Peyer's patch (tissue), 4 donors: ENCODE results near the gene TIMM17A. TPM values are rescaled to one million over a fixed set of nuclear protein-coding genes. Genes with fewer than 3 reads are reported as not detected.

Experiments used
- DNase-seq, 3 donors: peaks; one replicate each; pipeline ENCODE4 v3.0.0-alpha.2; 2017 to 2019
- H3K27ac ChIP-seq, 4 donors: fragments of 200-600 bp; sonication (generic); one replicate each; pipeline ENCODE4 v1.5.1; 2016 to 2019
- H3K27me3 ChIP-seq, 2 donors: fragments of 200-600 bp; sonication (generic); one replicate each; pipeline ENCODE4 v1.5.1; 2019
- H3K36me3 ChIP-seq, 3 donors: fragments of 200-600 bp; sonication (generic); one replicate each; pipeline ENCODE4 v1.5.1; 2016 to 2019
- H3K4me1 ChIP-seq, 4 donors: fragments of 200-600 bp; sonication (generic); one replicate each; pipeline ENCODE4 v1.5.1; 2016 to 2019
- H3K4me3 ChIP-seq, 4 donors: fragments of 200-600 bp; sonication (generic); 1 replicate in 3 of 4; 2 replicates in 1 of 4; pipeline ENCODE4 v1.5.1; 2016 to 2019; ENCODE audit warnings: mild to moderate bottlenecking in 1 of 4
- H3K9me3 ChIP-seq, 4 donors: fragments of 200-600 bp; sonication (generic); one replicate each; pipeline ENCODE4 v1.5.1; 2016 to 2019; ENCODE audit warnings: mild to moderate bottlenecking in 1 of 4
- CTCF ChIP-seq, 6 experiments: fragments of 450-650 bp in 4 of 6; fragments of 200-600 bp in 2 of 6; sonication (generic) in 1 of 6; IDR thresholded peaks; one replicate each; pipeline ENCODE4 v1.5.1; 2017 to 2019; ENCODE audit warnings: antibody characterized with exemption in 6 of 6, mild to moderate bottlenecking in 3 of 6, moderate library complexity in 1 of 6
- POLR2A ChIP-seq, 2 donors: fragments of 450-650 bp; IDR thresholded peaks; one replicate each; pipeline ENCODE4 v1.5.1; 2017; ENCODE audit warnings: antibody characterized with exemption in 2 of 2, mild to moderate bottlenecking in 2 of 2, moderate library complexity in 2 of 2
- total RNA-seq, 4 donors: library from RNA; depleted of rRNA; stranded (reverse); fragments of >200 nt; gene quantifications; one replicate each; pipeline ENCODE4 v1.1.0, GENCODE V29; 2016

The TIMM17A gene
- 10 to 100 TPM; 20.6 to 31.0 (median 21.6) TPM for total RNA-seq

- Histone ChIP-seq H3K27ac (peak within 1 kb of the TSS; percentile 78 to 81 (median 80)), H3K27me3 (no peaks in the 10 kb centered on the region), H3K4me1 (peaks cover 0 to 13% (median 0%) of the 10 kb centered on the region in 4 donors), H3K36me3 (peaks cover 0 to 30% (median 0%) of the 10 kb centered on the region in 3 donors), H3K9me3 (no peaks in the 10 kb centered on the region), H3K4me3 (peak within 1 kb of the TSS; percentile 46 to 97 (median 70))
- peak; percentile 95 to 98 (median 96) for DNase-seq
- TF ChIP-seq POLR2A (IDR thresholded peaks at IDR 0.05): peak; percentile 79 to 81
- TF ChIP-seq CTCF (IDR thresholded peaks at IDR 0.05): no peak
Observed at GRCh38 chr1:201955009-201955728, at the start of gene TIMM17A. TIMM17A (plus strand) TSS chr1:201955503; CDS start chr1:201955527, 24 bp downstream.

- H3K9me3 ChIP-seq: no peaks in the 10 kb centered on the region
- peak overlapping the region in 3 of 4 donors; percentile 55 to 89 (median 81) for H3K27ac ChIP-seq
- TF ChIP-seq CTCF (IDR thresholded peaks at IDR 0.05) (no peak), POLR2A (IDR thresholded peaks at IDR 0.05) (no peak)
- H3K36me3 ChIP-seq: no peaks in the 10 kb centered on the region
- H3K4me1 ChIP-seq: peaks cover 0 to 18% (median 0%) of the 10 kb centered on the region in 4 donors
- no peak for DNase-seq
- H3K4me3 ChIP-seq: no peak overlapping the region
- H3K27me3 ChIP-seq: no peaks in the 10 kb centered on the region
Observed at GRCh38 chr1:201906336-201906735, 49.0 kb upstream of the TIMM17A start.

- Histone ChIP-seq H3K27ac (peak overlapping the region in 3 of 4 donors; percentile 49 to 89 (median 55)), H3K27me3 (no peaks in the 10 kb centered on the region), H3K4me1 (peaks cover 0 to 18% (median 0%) of the 10 kb centered on the region in 4 donors), H3K4me3 (no peak overlapping the region), H3K9me3 (no peaks in the 10 kb centered on the region), H3K36me3 (no peaks in the 10 kb centered on the region)
- DNase-seq: no peak
- TF ChIP-seq POLR2A (IDR thresholded peaks at IDR 0.05) (no peak), CTCF (IDR thresholded peaks at IDR 0.05) (no peak)
Observed at GRCh38 chr1:201907621-201908020, 47.7 kb upstream of the TIMM17A start.

GRCh38 chr1:201911826-201912571 is 43.3 kb upstream of the TIMM17A start:
- H3K4me3 ChIP-seq: no peak overlapping the region
- no peaks in the 10 kb centered on the region for H3K27me3 ChIP-seq
- TF ChIP-seq POLR2A (IDR thresholded peaks at IDR 0.05) (no peak), CTCF (IDR thresholded peaks at IDR 0.05) (no peak)
- H3K36me3 ChIP-seq: no peaks in the 10 kb centered on the region
- H3K4me1 ChIP-seq: peaks cover 0 to 18% (median 0%) of the 10 kb centered on the region in 4 donors
- no peaks in the 10 kb centered on the region for H3K9me3 ChIP-seq
- peak overlapping the region in 2 of 4 donors; percentile 55 to 93 for H3K27ac ChIP-seq
- no peak for DNase-seq

GRCh38 chr1:201912832-201913231 is 42.5 kb upstream of the TIMM17A start:
- no peak overlapping the region for H3K4me3 ChIP-seq
- H3K27me3 ChIP-seq: no peaks in the 10 kb centered on the region
- peaks cover 0 to 26% (median 0%) of the 10 kb centered on the region in 4 donors for H3K4me1 ChIP-seq
- peak overlapping the region in 3 of 4 donors; percentile 46 to 93 (median 55) for H3K27ac ChIP-seq
- no peak for TF ChIP-seq CTCF (IDR thresholded peaks at IDR 0.05)
- no peak for TF ChIP-seq POLR2A (IDR thresholded peaks at IDR 0.05)
- no peaks in the 10 kb centered on the region for H3K9me3 ChIP-seq
- no peaks in the 10 kb centered on the region for H3K36me3 ChIP-seq
- peak in 1 of 3 donors; percentile 52 for DNase-seq
